Measurements from ENCODE around the gene GRB7. TPM values are rescaled to one million over a fixed set of nuclear protein-coding genes. Genes with fewer than 3 reads are reported as not detected.

The GRB7 gene
- total and polyA plus RNA-seq, 9 of the 15 experiments (the other 6 are each of a cell fraction or from before 2014, with no cell fraction given) = 0.04 to 6.2 (median 2.2) TPM

DNA sequence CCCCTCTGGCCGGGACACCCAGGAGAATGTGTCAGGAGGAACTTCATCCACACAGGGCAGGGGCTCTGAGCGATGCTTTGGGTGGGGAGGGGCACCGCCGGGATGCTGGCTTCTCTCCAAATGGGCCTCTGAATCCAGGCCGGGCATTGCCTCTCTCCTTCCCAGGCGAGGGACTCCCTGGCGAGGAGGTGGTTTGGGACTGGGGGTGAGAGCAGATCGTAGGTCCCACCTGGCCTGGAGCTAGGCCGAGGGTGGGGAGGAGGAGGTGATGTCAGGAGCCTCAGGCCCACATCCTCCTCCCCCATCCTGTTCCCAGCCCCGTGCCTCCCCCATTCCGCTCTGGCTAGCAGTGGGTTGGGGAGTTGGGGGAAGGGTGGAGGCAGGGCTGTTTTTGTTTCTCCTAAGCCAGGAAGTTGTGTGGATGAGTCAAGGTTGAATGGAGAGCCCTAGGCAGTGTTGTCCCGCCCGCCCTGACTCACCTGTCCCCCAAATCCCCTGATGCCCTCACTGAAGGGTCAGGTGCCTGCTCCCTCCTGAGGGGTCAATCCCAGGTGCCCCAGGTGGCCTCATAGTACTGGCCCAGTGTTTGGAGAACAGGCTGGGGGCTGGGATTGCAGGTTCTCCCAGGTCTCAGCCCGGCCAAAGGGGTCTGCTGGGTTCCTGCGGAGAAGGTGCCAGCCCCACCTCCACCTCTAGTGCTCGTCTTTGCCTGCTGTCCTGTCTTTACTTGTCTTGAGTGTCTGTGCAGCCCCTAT lies 2.8 kb downstream of the GRB7 start (continued):
- TF ChIP-seq PURB (CRISPR knock-in tag; IDR thresholded peaks at IDR 0.05; ENCODE audit: low read depth) (no peak), CREM (IDR thresholded peaks at IDR 0.05; ENCODE audit: low read depth) (peak; percentile 36; the same call in 1 of the 2 replicates), ZNF583 (CRISPR knock-in tag; IDR thresholded peaks at IDR 0.05) (no peak), JUND (IDR thresholded peaks at IDR 0.05; ENCODE audit: borderline replicate concordance, low read depth, low read length) (peak; percentile 39; the same call in 1 of the 2 replicates), JUND (tag; IDR thresholded peaks at IDR 0.05; ENCODE audit: borderline replicate concordance, low read depth, low read length) (no peak; the same call in 2 of the 3 replicates), VEZF1 (CRISPR knock-in tag; IDR thresholded peaks at IDR 0.05) (peak; percentile 67), JUN (IDR thresholded peaks at IDR 0.05; ENCODE audit: borderline replicate concordance, low read depth, low read length) (peak; percentile 21; the same call in 1 of the 2 replicates), JUN (CRISPR knock-in tag; IDR thresholded peaks at IDR 0.05; ENCODE audit: borderline replicate concordance) (no peak), FOXK2 (conservative IDR thresholded peaks at IDR 0.05 in 1 of 2, IDR thresholded peaks at IDR 0.05 in 1 of 2; ENCODE audit: low read depth in 2 of 2) (0 out of 4 replicates have a peak, but pooled peaks of 1 of the 2 experiments have one; percentile 16), HBP1 (CRISPR knock-in tag; IDR thresholded peaks at IDR 0.05) (no peak), ZKSCAN8 (CRISPR knock-in tag; IDR thresholded peaks at IDR 0.05) (no peak), ZNF707 (CRISPR knock-in tag; conservative IDR thresholded peaks at IDR 0.05) (no peak), FOSL1 (tag; conservative IDR thresholded peaks at IDR 0.05) (peak; percentile 78), NFIC (IDR thresholded peaks at IDR 0.05) (peak; percentile 67; the same call in 1 of the 2 replicates)
- TF ChIP-seq, protein P1, sequence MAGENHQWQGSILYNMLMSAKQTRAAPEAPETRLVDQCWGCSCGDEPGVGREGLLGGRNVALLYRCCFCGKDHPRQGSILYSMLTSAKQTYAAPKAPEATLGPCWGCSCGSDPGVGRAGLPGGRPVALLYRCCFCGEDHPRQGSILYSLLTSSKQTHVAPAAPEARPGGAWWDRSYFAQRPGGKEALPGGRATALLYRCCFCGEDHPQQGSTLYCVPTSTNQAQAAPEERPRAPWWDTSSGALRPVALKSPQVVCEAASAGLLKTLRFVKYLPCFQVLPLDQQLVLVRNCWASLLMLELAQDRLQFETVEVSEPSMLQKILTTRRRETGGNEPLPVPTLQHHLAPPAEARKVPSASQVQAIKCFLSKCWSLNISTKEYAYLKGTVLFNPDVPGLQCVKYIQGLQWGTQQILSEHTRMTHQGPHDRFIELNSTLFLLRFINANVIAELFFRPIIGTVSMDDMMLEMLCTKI (IDR thresholded peaks at IDR 0.05; ENCODE audit: partially characterized antibody) = no peak

Measured in K562 (cell line).